NCI-H1105 (cell line): ENCODE measurements around the gene TIGD6.

Source experiments
- DNase-seq: peaks from one replicate; lab custom pipeline; 2025; lab: John Stamatoyannopoulos, UW

TIGD6 gene

GRCh38 chr5:150016537-150016936, 16.1 kb upstream of the TIGD6 start:
- DNase-seq: no peak

DNA sequence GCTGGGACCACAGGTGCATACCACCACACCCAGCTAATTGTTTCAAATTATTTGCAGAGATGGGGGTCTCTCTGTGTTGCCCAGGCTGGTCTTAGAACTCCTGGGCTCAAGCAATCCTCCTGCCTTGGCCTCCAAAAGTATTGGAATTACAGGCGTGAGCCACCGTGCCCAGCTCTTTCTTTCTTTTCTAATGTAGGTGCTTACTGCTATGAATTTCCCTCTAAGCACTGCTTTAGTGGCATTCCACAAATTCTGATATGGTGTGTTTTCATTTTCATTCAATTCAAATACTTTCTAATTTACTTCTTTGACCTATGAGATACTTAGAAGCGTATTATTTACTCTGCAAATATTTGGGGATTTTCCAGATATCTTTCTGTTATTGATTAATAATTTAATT, 15.0 kb upstream of the TIGD6 start:
- no peak for DNase-seq

GRCh38 chr5:150014456-150014855, 14.0 kb upstream of the TIGD6 start:
- DNase-seq: no peak

- no peak for DNase-seq
These were observed 13.5 kb upstream of the TIGD6 start for GRCh38 chr5:150013931-150014330.

DNA sequence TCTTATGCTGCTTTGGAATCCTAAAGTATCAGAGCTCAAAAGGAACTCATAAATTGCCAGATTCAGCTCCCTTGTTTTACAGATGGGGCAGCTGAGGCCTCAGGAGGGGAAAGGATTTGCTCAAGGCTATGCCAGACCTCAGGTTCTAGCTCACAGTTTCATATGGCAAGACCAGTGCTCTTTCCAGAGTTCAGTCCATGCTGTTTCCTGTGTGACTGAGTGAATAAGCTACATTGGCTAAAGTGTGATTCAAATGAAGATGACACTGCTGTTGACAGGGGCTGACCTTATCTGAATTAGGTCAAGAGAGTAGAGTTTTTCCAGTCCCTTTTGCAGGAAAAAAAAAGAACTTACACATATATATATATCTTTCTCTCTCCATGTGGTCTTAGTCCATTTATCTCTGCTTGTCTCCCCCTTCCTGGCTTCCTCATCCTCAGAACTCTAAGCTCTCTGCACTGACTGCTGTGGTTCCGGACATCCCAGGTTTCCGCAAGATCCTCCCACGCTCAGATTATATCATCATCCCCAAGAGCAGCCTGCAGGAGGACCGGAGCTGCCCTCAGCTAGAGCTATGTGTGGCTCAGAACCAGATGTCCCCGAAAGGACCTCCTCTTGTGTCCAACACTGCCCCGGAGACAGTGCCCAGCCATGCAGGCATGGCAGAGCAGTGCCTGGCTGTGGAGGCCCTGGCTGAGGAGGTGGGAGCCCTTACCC, 9.4 kb upstream of the TIGD6 start:
- DNase-seq: no peak

GRCh38 chr5:150007050-150007449, 6.6 kb upstream of the TIGD6 start:
- DNase-seq: no peak

DNA sequence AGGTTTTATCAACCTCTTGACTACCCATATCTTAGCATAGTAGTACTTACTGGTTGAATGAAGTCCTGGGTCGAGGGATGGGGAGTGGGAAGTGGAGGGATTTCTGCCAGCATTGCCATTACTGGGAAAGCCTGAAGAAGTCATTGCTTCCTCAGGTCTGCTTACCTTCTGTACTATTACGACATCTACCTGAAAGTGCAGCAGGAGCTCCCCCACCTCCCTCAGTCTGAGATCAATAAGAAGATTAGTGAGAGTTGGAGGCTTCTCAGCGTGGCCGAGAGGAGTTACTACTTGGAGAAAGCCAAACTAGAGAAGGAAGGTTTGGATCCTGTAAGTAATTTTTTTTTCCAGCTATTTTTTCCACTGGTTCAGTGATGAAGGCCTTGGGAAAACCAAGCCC, 5.9 kb upstream of the TIGD6 start:
- DNase-seq: no peak

- DNase-seq: no peak
These were observed 1.4 kb upstream of the TIGD6 start for GRCh38 chr5:150001660-150002486.

DNA sequence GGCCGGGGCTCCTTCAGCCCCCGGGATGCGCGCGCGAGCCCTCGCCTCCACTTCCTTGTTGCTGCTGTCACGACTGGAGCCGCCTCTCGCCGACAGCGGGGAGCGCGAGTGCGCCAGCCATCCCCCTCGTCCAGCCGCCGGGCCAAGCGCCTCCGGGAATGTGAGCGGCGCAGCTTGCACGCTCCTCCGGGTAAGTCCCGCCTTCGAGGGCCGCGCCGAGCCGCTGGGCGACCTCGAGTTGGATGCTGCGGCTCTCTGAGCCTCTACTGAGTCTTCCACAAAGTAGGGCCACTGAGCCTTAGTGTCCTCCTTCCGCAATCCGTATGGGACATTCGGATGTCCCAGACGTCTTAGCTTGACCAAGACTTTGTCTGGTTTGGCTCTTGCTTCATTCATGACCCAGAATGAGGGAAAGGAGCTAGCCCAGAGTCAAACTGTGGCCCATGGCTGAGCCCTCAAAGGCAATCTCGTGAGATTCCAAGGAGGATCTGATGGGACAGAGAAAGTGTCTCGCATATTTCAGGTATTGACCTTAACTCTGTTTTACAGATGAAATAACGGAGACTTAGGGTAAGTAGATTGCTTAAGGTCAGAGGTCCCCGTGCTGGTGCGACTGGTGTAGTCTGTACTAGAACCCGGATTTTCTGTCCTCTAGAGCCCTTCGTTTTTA, 671 bp upstream of the TIGD6 start:
- no peak for DNase-seq

DNA sequence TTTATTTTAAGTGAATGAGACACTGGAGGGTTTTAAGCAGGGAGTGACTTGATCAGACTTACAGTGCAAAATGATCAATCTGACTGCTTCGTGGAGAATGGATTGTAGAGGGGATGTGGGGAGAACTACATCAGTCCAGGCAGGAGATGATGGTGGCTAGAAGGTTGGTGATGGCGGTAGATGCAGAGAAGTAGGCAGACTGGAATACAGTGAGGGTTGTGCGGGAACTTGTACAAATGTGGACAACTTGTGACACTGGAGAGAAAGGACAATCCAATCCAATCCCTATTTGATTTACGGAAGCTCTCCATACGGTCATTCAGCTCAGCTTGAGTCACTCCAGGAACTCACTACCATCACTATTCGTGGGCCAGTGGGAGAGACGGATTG, 593 bp downstream of the TIGD6 start:
- no peak for DNase-seq

DNA sequence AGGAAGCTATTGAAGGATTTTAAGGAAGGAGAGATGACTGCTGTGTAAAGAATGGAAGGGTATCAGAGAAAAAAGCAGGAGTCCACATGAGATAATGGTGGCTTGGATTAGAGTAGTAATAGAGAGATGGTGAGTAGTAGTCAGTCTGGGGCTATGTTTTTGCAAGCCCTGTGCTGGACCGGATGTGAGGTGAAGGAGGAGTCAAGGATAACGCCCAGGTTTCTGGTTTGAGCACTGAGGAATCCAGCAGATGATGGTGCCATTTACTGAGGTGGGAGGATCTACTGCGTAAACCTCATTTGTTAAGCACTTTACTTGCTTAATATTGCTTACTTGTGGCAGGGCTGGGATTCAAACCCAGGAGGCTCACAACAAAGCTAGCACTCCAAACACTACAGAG, 1.1 kb downstream of the TIGD6 start:
- no peak for DNase-seq

DNA sequence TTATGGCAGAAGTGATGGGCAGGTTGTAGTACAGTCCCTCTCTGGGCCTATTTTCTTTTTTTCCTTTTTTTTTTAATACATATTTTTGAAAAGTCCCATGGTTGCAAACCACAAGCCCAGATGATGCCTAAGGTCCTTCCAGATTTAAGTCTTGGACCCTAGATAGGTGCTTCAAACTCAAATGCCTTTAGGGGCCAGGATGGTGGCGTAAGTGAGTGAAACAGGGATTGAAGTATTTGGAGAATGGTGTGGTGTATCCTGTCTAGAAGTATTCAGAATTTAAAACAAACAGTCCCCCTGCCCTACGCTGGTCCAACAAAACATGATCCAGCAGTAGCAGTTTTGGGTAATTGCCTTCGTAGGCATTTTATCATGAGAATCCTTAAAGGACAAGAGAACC, 2.2 kb downstream of the TIGD6 start:
- no peak for DNase-seq

GRCh38 chr5:149996205-149996890, 4.1 kb downstream of the TIGD6 start:
- DNase-seq: no peak

GRCh38 chr5:149995385-149996204, 4.9 kb downstream of the TIGD6 start:
- DNase-seq: no peak

DNA sequence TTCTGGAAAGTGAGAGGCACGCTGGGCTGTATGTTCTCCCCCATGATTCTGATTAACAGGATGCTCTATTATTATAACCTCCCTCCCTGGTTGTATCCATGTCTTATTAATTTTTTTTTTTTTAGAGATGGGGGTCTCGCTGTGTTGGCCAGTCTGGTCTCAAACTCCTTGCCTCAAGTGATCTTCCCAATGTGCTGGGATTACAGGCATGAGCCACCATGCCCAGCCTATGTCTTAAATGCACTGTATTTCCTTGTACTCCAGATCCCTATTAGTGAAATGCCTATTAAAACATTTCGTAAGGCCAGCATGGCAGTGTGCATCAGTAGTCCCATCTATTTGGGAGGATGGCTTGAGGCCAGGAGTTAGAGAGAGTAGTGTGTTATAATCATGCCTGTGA, 7.0 kb downstream of the TIGD6 start:
- no peak for DNase-seq

DNA sequence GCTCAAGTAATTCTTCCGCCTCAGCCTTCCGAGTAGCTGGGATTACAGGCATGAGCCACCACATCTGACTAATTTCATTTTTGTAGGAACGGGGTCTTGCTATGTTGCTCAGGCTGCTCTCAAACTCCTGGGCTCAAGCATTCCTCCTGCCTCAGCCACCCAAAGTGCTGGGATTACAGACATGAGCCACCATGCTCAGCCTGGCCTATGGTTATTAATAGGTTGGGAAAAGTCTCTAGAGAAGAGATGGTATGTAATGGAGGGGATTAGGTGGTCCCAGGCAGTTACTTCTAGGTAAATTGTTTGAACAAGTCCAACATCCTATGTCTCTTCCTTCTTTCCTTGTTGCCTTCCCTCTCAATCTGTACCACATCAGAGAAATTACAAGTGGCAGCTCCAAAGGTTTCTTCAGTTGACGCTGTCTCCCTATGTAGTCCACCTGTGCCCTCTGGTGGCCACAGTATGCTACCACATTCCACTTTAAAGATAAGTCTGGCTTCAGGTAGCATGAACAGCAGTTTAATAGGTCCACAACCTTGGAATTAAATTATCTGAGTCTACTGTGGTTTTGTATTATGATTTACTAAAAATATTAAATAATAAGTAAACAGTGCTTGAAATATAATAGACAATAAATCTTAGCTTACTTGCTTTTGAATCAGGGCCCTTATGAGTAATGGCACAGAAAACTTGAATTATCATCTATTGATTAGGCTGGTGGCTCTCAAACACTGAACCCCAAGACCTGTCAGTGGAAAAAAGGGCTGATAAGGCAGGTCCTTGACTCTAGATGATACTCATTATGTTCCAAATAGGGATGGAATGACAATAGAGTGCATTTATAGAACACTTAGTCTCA, 9.7 kb downstream of the TIGD6 start:
- peak; percentile 28 for DNase-seq

DNA sequence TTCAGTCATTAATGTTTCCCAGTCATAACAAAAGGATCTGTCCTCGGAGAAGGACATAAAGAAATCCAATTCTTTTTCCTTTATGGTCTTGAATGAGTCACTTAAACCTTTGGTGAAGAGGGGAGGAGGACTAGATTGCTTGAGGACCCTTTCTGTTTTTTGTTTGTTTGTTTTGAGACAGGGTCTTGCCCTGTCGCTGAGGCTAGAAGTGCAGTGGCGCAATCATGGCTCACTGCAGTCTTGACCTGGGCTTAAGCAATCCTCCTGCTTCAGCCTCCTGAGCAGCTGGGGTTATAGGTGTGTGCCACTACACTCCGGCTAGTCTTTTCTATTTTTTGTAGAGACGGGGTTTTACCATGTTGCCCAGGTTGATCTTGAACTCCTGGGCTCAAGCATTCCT, 12.3 kb downstream of the TIGD6 start:
- DNase-seq: no peak

- DNase-seq: no peak
These were observed 17.9 kb downstream of the TIGD6 start for GRCh38 chr5:149982505-149982904.

GRCh38 chr5:149981206-149981605, 19.2 kb downstream of the TIGD6 start:
- DNase-seq: no peak

GRCh38 chr5:149979896-149980295, 20.6 kb downstream of the TIGD6 start:
- DNase-seq: no peak

GRCh38 chr5:149975409-149975808, 25.0 kb downstream of the TIGD6 start:
- no peak for DNase-seq
